Measurements from ENCODE around the gene VGLL4.
A peak's percentile ranks its signal among the peaks of the same experiment; 100 is the strongest.

The VGLL4 gene

GRCh38 chr3:11609481-11609880, 34.2 kb downstream of the VGLL4 start:
- Histone ChIP-seq H3K27ac (replicated peaks) (no peak overlapping the region), H3K27me3 (ENCODE audit: insufficient read depth, poor library complexity, severe bottlenecking) (no peaks in the 10 kb centered on the region), H3K4me3 (replicated peaks; ENCODE audit: insufficient read depth, low read length) (no peak overlapping the region)
- DNase-seq (ENCODE audit: low read depth in 1 of 2, low spot score in 1 of 2), result no peak
- TF ChIP-seq POLR2AphosphoS5 (IDR thresholded peaks at IDR 0.05; ENCODE audit: low read depth), result no peak
- TF ChIP-seq GABPA (IDR thresholded peaks at IDR 0.05; ENCODE audit: low read depth), result no peak
- no peak for TF ChIP-seq SPI1 (IDR thresholded peaks at IDR 0.05; ENCODE audit: borderline replicate concordance, low read depth)
- no peak for TF ChIP-seq CTCF (IDR thresholded peaks at IDR 0.05; ENCODE audit: insufficient read depth, low read length)
- no peak for TF ChIP-seq REST (IDR thresholded peaks at IDR 0.05; ENCODE audit: insufficient replicate concordance, low read depth)

- peak in 1 of 2 experiments; percentile 61 for DNase-seq (ENCODE audit: low read depth in 1 of 2, low spot score in 1 of 2)
Measured at GRCh38 chr3:11607816-11608215, 35.9 kb downstream of the VGLL4 start.

More at GRCh38 chr3:11607816-11608215, 35.9 kb downstream of the VGLL4 start:
- Histone ChIP-seq H3K27me3 (ENCODE audit: insufficient read depth, poor library complexity, severe bottlenecking) (no peaks in the 10 kb centered on the region), H3K27ac (replicated peaks) (no peak overlapping the region), H3K4me3 (replicated peaks; ENCODE audit: insufficient read depth, low read length) (no peak overlapping the region)
- TF ChIP-seq REST (IDR thresholded peaks at IDR 0.05; ENCODE audit: insufficient replicate concordance, low read depth) (no peak), SPI1 (IDR thresholded peaks at IDR 0.05; ENCODE audit: borderline replicate concordance, low read depth) (no peak), POLR2AphosphoS5 (IDR thresholded peaks at IDR 0.05; ENCODE audit: low read depth) (peak; percentile 55; the same call in 1 of the 2 replicates), CTCF (IDR thresholded peaks at IDR 0.05; ENCODE audit: insufficient read depth, low read length) (no peak), GABPA (IDR thresholded peaks at IDR 0.05; ENCODE audit: low read depth) (no peak)

All from HL-60 (cell line).